Naive thymus-derived CD4-positive, alpha-beta T cell (primary cell): Measurements from ENCODE around the gene ZKSCAN1. TPM values are rescaled to one million over a fixed set of nuclear protein-coding genes. Genes with fewer than 3 reads are reported as not detected.
A peak's percentile ranks its signal among the peaks of the same experiment; 100 is the strongest.

ENCODE experiments used
- ATAC-seq: fragments of 150-1000 bp; cut with Tn5 transposase; 2 replicates; pipeline ENCODE4 v1.10.0; 2021; ENCODE audit warnings: mild to moderate bottlenecking, moderate library complexity
- CTCF ChIA-PET: fragments of 350-600 bp; sonication (Branson Sonifier 250); formaldehyde crosslinking; loops from one replicate; lab custom pipeline; 2021; ENCODE audit warnings: antibody characterized with exemption; lab: Charles Lee
- POLR2A ChIA-PET: fragments of 350-600 bp; sonication (Branson Sonifier 250); formaldehyde crosslinking; loops from one replicate; lab custom pipeline; 2021; ENCODE audit warnings: antibody characterized with exemption, inconsistent platforms; lab: Charles Lee
- DNase-seq, 9 donors: peaks; one replicate each; pipeline versions ENCODE4 v3.0.0 to v3.0.0-alpha.2; 2020 to 2022; ENCODE audit warnings: mixed read lengths in 1 of 9
- H3K27ac ChIP-seq: one replicate; pipeline ENCODE4 v1.7.0; 2013; ENCODE audit warnings: mild to moderate bottlenecking, low read depth, low read length, moderate library complexity
- H3K27me3 ChIP-seq, 2 donors: one replicate each; pipeline ENCODE4 v1.7.0; 2013; ENCODE audit warnings: low read length in 2 of 2, mild to moderate bottlenecking in 2 of 2, moderate library complexity in 2 of 2; ENCODE audit not compliant: control insufficient read depth in 2 of 2, insufficient read depth in 2 of 2
- H3K36me3 ChIP-seq, 3 experiments: 1 replicate in 2 of 3; 2 replicates in 1 of 3; pipeline ENCODE4 v1.7.0; 2013; ENCODE audit warnings: low read length in 3 of 3, mild to moderate bottlenecking in 3 of 3, moderate library complexity in 1 of 3; ENCODE audit not compliant: insufficient read depth in 3 of 3, control insufficient read depth in 2 of 3
- H3K4me1 ChIP-seq, 2 donors: one replicate each; pipeline ENCODE4 v1.7.0; 2013; ENCODE audit warnings: low read length in 2 of 2, mild to moderate bottlenecking in 2 of 2, moderate library complexity in 1 of 2; ENCODE audit not compliant: control insufficient read depth in 2 of 2, insufficient read depth in 2 of 2
- H3K4me3 ChIP-seq: 2 replicates; pipeline ENCODE4 v1.7.0; 2013; ENCODE audit warnings: mild to moderate bottlenecking, low read length
- H3K9me3 ChIP-seq, 3 experiments: 1 replicate in 2 of 3; 2 replicates in 1 of 3; pipeline ENCODE4 v1.7.0; 2013; ENCODE audit warnings: low read length in 3 of 3; ENCODE audit not compliant: control insufficient read depth in 2 of 3
- H3K27ac Mint-ChIP-seq, 9 donors: one replicate each; pipeline ENCODE4 v1.8.0; 2020 to 2022; ENCODE audit warnings: mixed read lengths in 9 of 9, mild to moderate bottlenecking in 8 of 9, moderate library complexity in 5 of 9, inconsistent platforms in 2 of 9
- H3K27me3 Mint-ChIP-seq, 5 donors: one replicate each; pipeline ENCODE4 v1.8.0; 2021 to 2022; ENCODE audit warnings: mixed read lengths in 5 of 5, mild to moderate bottlenecking in 1 of 5
- H3K36me3 Mint-ChIP-seq, 5 donors: one replicate each; pipeline ENCODE4 v1.8.0; 2020 to 2022; ENCODE audit warnings: mixed read lengths in 5 of 5, mild to moderate bottlenecking in 3 of 5, inconsistent platforms in 1 of 5
- H3K4me1 Mint-ChIP-seq, 7 donors: one replicate each; pipeline ENCODE4 v1.8.0; 2020 to 2022; ENCODE audit warnings: mixed read lengths in 7 of 7, mild to moderate bottlenecking in 3 of 7, inconsistent platforms in 1 of 7
- H3K4me3 Mint-ChIP-seq, 10 donors: one replicate each; pipeline ENCODE4 v1.8.0; 2020 to 2022; ENCODE audit warnings: mild to moderate bottlenecking in 10 of 10, mixed read lengths in 10 of 10, moderate library complexity in 6 of 10, inconsistent platforms in 2 of 10
- H3K9me3 Mint-ChIP-seq, 11 donors: one replicate each; pipeline ENCODE4 v1.8.0; 2020 to 2022; ENCODE audit warnings: mixed read lengths in 11 of 11, mild to moderate bottlenecking in 4 of 11, inconsistent platforms in 1 of 11, moderate library complexity in 1 of 11
- intact Hi-C, 2 donors: fragments of 100-400 bp; cut with micrococcal nuclease; formaldehyde crosslinking; loops; one replicate each; pipeline ENCODE4 v1.15.1; 2023
- polyA plus RNA-seq, 2 donors: library from polyadenylated mRNA; unstranded; fragments of 300-500 nt; fragmentation: Illumina TruSeq; gene quantifications; one replicate each; pipeline ENCODE4 v1.2.3, GENCODE V29; 2021
- total RNA-seq, 6 experiments: library from RNA in 5 of 6; stranded (reverse) in 5 of 6; gene quantifications; 1 replicate in 5 of 6; 2 replicates in 1 of 6; pipeline ENCODE4 v1.2.3 and lab custom pipeline; 2021 to 2026

The ZKSCAN1 gene
- total and polyA plus RNA-seq, 7 experiments from 2014 or later = 47.0 to 103 (median 57.5) TPM

DNA sequence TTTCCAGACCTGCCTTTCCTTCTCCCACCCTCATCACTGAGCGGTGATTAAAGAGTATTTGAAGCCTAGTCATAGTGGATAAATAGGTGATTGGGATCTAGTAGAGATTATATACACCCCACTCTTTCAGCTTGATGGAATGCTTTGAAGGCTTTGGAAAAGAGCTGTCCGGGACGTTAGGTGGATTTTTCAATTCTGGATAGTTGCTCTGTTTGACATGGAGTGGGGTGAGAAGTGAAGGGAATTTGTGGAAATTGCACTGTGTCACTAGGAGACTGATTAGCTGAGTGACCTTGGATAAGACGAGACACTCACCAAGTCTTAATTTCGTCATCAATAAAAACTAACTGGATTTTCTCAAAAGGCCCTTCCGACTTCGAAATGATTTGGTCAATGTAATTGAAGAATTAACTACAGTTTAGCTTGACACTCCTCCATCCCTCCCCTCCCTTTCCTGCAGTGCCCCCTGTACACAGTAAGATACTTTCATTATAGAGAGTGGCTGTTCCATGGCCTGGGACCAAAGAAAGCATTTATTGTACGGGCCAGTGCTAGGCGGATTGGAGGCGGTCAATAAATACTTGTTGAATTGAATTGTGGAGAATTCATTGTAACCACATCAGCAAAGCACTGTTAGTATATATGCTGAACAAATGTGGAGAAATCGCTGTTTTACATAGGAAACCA, 962 bp downstream of the ZKSCAN1 start:
- H3K9me3 ChIP-seq = no peaks in the 10 kb centered on the region
- peaks cover 0 to 4% (median 0%) of the 10 kb centered on the region in 5 donors for H3K36me3 Mint-ChIP-seq
- H3K9me3 Mint-ChIP-seq = peaks cover 0 to 3% (median 0%) of the 10 kb centered on the region in 11 donors
- peaks cover 0 to 11% (median 0%) of the 10 kb centered on the region in 3 experiments for H3K36me3 ChIP-seq
- ATAC-seq (no peak), DNase-seq (no peak)
- H3K27ac Mint-ChIP-seq = peak overlapping the region; percentile 91 to 98 (median 97)
- H3K4me1 Mint-ChIP-seq = peaks cover 23 to 62% (median 49%) of the 10 kb centered on the region in 7 donors
- H3K4me1 ChIP-seq = peaks cover 19 to 22% of the 10 kb centered on the region in 2 donors
- peak overlapping the region; percentile 92 to 98 (median 96) for H3K4me3 Mint-ChIP-seq
- intact Hi-C loops = loop anchor here in 1 of 2 donors (10.0 kb wide), 1 partner anchor 872 kb away; the partner anchor contains the start of gene SMURF1
- H3K4me3 ChIP-seq = peak overlapping the region; percentile 51
- POLR2A ChIA-PET = interaction anchor here (0.8 to 5.1 kb wide), 11 partner anchors 9 to 104 kb away, joined by 3 to 42 read pairs (median 5); partner anchors contain the start of genes GJC3, TRIM4 and ZSCAN21
- H3K27ac ChIP-seq = peak overlapping the region; percentile 98
- no peaks in the 10 kb centered on the region for H3K27me3 Mint-ChIP-seq
- CTCF ChIA-PET = interaction anchor here (1.7 kb wide), 1 partner anchor 26 kb away, joined by 4 read pairs; no protein-coding TSS in a partner anchor
- H3K27me3 ChIP-seq = no peaks in the 10 kb centered on the region

DNA sequence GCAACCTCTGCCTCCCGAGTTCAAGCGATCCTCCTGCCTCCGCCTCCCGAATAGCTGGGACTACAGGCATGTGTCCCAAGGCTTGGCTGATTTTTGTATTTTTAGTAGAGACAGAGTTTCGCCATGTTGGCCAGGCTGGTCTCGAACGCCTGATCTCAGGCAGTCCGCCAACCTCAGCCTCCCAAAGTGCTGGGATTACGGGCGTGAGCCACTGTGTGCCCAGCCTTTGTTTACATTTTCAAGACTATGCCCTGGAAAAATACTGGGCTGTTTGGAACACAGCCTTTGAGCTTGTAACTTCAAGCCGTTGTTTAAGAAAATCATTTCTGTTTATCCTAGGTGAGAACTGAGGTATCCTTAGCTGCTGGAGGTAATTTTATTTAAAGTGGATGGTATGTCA, 1.9 kb downstream of the ZKSCAN1 start:
- peak overlapping the region in 8 of 10 donors; percentile 8 to 92 (median 28) for H3K4me3 Mint-ChIP-seq
- H3K27ac ChIP-seq = no peak overlapping the region
- DNase-seq = no peak
- CTCF ChIA-PET = interaction anchor here (1.7 kb wide), 1 partner anchor 27 kb away, joined by 4 read pairs; no protein-coding TSS in a partner anchor
- peaks cover 0 to 17% (median 0%) of the 10 kb centered on the region in 3 experiments for H3K36me3 ChIP-seq
- no peak overlapping the region for H3K4me3 ChIP-seq
- intact Hi-C loops = loop anchor here in 1 of 2 donors (10.0 kb wide), 1 partner anchor 872 kb away; the partner anchor contains the start of gene SMURF1
- H3K4me1 Mint-ChIP-seq = peaks cover 23 to 65% (median 53%) of the 10 kb centered on the region in 7 donors
- POLR2A ChIA-PET = interaction anchor here (0.5 to 5.1 kb wide), 7 partner anchors 8 to 602 kb away, joined by 3 to 42 read pairs (median 4); partner anchors contain the start of gene ZSCAN21
- H3K27ac Mint-ChIP-seq = peak overlapping the region in 4 of 9 donors; percentile 25 to 97 (median 42)
- H3K36me3 Mint-ChIP-seq = peaks cover 0 to 4% (median 0%) of the 10 kb centered on the region in 5 donors
- H3K27me3 Mint-ChIP-seq = no peaks in the 10 kb centered on the region
- peaks cover 0 to 3% (median 0%) of the 10 kb centered on the region in 11 donors for H3K9me3 Mint-ChIP-seq
- H3K27me3 ChIP-seq = no peaks in the 10 kb centered on the region
- peaks cover 19 to 22% of the 10 kb centered on the region in 2 donors for H3K4me1 ChIP-seq
- no peaks in the 10 kb centered on the region for H3K9me3 ChIP-seq
- no peak for ATAC-seq

DNA sequence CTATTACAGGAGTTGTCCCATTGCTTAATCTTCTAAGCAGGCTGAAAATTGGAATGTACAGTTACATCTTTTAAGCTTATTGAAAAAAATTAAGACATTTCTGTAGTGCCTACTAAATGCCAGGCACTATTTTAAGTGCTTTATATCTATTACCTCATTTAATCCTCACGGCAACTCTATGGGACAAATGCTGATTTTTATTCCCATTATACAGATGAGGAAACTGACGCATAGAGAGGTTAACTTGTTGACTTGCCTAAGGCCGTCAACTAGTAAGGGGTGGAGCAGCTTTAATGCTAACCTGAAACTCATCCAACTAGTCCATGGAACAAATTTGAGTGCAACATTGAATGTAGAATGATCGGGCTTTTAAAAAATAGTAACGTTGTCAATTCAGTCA, 2.5 kb downstream of the ZKSCAN1 start:
- peaks cover 0 to 20% (median 0%) of the 10 kb centered on the region in 3 experiments for H3K36me3 ChIP-seq
- no peak for DNase-seq
- no peak for ATAC-seq
- no peak overlapping the region for H3K27ac ChIP-seq
- Mint-ChIP-seq H3K36me3 (peaks cover 0 to 4% (median 2%) of the 10 kb centered on the region in 5 donors), H3K27me3 (no peaks in the 10 kb centered on the region), H3K27ac (peak overlapping the region in 3 of 9 donors; percentile 23 to 54 (median 25)), H3K4me1 (peaks cover 23 to 65% (median 55%) of the 10 kb centered on the region in 7 donors), H3K4me3 (peak overlapping the region in 5 of 10 donors; percentile 8 to 29 (median 27)), H3K9me3 (peaks cover 0 to 3% (median 0%) of the 10 kb centered on the region in 11 donors)
- intact Hi-C loops = loop anchor here in 1 of 2 donors (10.0 kb wide), 1 partner anchor 873 kb away; the partner anchor contains the start of gene SMURF1
- ChIA-PET CTCF (interaction anchor here (0.7 to 1.7 kb wide), 2 partner anchors 28 to 57 kb away, joined by 4 to 6 read pairs; no protein-coding TSS in a partner anchor), POLR2A (interaction anchor here (0.5 to 5.1 kb wide), 5 partner anchors 15 to 44 kb away, joined by 3 to 42 read pairs (median 4); partner anchors contain the start of gene ZSCAN21)
- H3K9me3 ChIP-seq = no peaks in the 10 kb centered on the region
- H3K4me3 ChIP-seq = no peak overlapping the region
- no peaks in the 10 kb centered on the region for H3K27me3 ChIP-seq
- peaks cover 19 to 22% of the 10 kb centered on the region in 2 donors for H3K4me1 ChIP-seq

DNA sequence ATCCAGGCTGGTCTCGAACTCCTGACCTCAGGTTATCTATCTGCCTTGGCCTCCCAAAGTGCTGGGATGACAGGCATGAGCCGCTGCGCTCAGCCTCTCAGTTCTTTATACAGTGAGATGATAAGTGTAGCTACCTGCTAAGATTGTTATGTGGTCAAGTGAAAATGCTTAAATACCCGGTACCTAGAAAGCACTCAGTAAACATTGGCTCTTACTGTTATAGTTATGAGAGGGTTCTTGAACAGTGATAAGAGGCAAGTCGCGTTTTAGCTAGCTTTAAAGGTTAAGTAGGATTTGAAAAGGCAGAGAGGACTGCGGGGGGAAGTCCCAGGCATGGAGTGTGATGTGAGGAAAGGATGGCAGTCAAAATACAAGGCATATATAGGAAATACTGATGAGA, 4.5 kb downstream of the ZKSCAN1 start:
- no peaks in the 10 kb centered on the region for H3K9me3 ChIP-seq
- no peak overlapping the region for H3K4me3 ChIP-seq
- peaks cover 18 to 20% of the 10 kb centered on the region in 2 donors for H3K4me1 ChIP-seq
- Mint-ChIP-seq H3K4me3 (no peak overlapping the region), H3K27ac (peak overlapping the region in 4 of 9 donors; percentile 0 to 77 (median 28)), H3K36me3 (peaks cover 4 to 18% (median 10%) of the 10 kb centered on the region in 5 donors), H3K27me3 (no peaks in the 10 kb centered on the region), H3K4me1 (peaks cover 17 to 62% (median 49%) of the 10 kb centered on the region in 7 donors), H3K9me3 (peaks cover 0 to 1% (median 0%) of the 10 kb centered on the region in 11 donors)
- H3K27me3 ChIP-seq = no peaks in the 10 kb centered on the region
- intact Hi-C loops = loop anchor here in 1 of 2 donors (10.0 kb wide), 1 partner anchor 875 kb away; the partner anchor contains the start of gene SMURF1
- H3K27ac ChIP-seq = no peak overlapping the region
- no peak for DNase-seq
- no peak for ATAC-seq
- peaks cover 9 to 38% (median 12%) of the 10 kb centered on the region in 3 experiments for H3K36me3 ChIP-seq
- CTCF ChIA-PET = interaction anchor here (1.7 kb wide), 1 partner anchor 30 kb away, joined by 4 read pairs; no protein-coding TSS in a partner anchor
- POLR2A ChIA-PET = interaction anchor here (1.5 to 1.8 kb wide), 2 partner anchors 24 to 50 kb away, joined by 3 to 4 read pairs; no protein-coding TSS in a partner anchor

DNA sequence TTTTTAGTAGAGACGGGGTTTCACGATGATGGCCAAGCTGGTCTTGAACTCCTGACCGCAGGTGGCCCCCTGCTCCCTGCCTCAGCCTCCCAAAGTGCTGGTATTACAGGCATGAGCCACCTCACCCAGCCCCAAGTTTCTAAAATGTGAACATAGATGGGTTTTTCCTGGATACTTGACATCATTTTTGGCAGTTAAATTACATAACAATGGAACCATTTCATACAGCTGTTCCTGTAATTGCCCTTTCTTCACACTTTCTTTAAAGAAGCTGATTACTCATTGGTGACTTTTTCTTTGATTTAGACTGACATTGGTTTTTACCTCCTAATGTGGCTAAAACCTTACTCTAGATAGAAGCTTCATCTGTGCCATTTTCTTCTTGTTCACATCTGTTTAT, 5.9 kb downstream of the ZKSCAN1 start:
- peaks cover 4 to 21% (median 10%) of the 10 kb centered on the region in 5 donors for H3K36me3 Mint-ChIP-seq
- no peak for DNase-seq
- Histone ChIP-seq H3K27me3 (no peaks in the 10 kb centered on the region), H3K36me3 (peaks cover 12 to 48% (median 16%) of the 10 kb centered on the region in 3 experiments), H3K27ac (no peak overlapping the region), H3K9me3 (no peaks in the 10 kb centered on the region), H3K4me3 (no peak overlapping the region), H3K4me1 (peaks cover 13 to 14% of the 10 kb centered on the region in 2 donors)
- no peak overlapping the region for H3K4me3 Mint-ChIP-seq
- peaks cover 13 to 52% (median 46%) of the 10 kb centered on the region in 7 donors for H3K4me1 Mint-ChIP-seq
- intact Hi-C loops = no loop called here
- CTCF ChIA-PET = interaction anchor here (1.3 to 1.7 kb wide), 2 partner anchors 31 to 110 kb away, joined by 4 to 6 read pairs; no protein-coding TSS in a partner anchor
- peaks cover 0 to 1% (median 0%) of the 10 kb centered on the region in 11 donors for H3K9me3 Mint-ChIP-seq
- no peaks in the 10 kb centered on the region for H3K27me3 Mint-ChIP-seq
- peak overlapping the region in 3 of 9 donors; percentile 21 to 59 (median 48) for H3K27ac Mint-ChIP-seq
- POLR2A ChIA-PET = interaction anchor here (0.7 to 1.8 kb wide), 4 partner anchors 28 to 104 kb away, joined by 3 to 8 read pairs (median 4); partner anchors contain the start of gene ZSCAN21
- ATAC-seq = no peak

DNA sequence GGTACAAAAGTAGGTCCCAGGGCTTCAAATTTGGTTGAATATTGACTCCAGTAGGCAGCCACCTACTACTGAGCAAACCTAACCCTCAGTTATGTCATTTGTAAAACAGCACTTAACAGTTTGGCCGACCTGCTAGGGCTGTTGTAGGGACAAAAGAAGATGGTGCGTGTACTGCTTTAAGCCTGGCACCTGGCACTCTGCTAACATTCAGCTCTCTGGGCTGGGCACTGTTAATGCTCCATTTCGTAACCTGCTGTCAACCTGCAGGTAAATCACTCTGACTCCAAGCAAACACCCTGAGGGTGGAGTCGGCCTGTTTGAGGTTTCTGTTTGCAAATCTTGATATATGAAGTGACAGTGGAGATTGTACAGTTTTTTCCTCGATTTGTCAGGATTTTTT, 7.2 kb downstream of the ZKSCAN1 start:
- H3K27ac Mint-ChIP-seq = no peak overlapping the region
- Histone ChIP-seq H3K36me3 (peaks cover 15 to 55% (median 16%) of the 10 kb centered on the region in 3 experiments), H3K9me3 (no peaks in the 10 kb centered on the region), H3K4me1 (peaks cover 2 to 5% of the 10 kb centered on the region in 2 donors), H3K27me3 (no peaks in the 10 kb centered on the region), H3K4me3 (no peak overlapping the region), H3K27ac (no peak overlapping the region)
- CTCF ChIA-PET = no interaction called here
- no peaks in the 10 kb centered on the region for H3K27me3 Mint-ChIP-seq
- H3K4me1 Mint-ChIP-seq = peaks cover 8 to 40% (median 33%) of the 10 kb centered on the region in 7 donors
- peaks cover 0 to 1% (median 0%) of the 10 kb centered on the region in 11 donors for H3K9me3 Mint-ChIP-seq
- no peak for DNase-seq
- no peak for ATAC-seq
- intact Hi-C loops = no loop called here
- POLR2A ChIA-PET = interaction anchor here (1.8 kb wide), 1 partner anchor 27 kb away, joined by 8 read pairs; the partner anchor contains the start of gene ZSCAN21
- H3K4me3 Mint-ChIP-seq = no peak overlapping the region
- peaks cover 4 to 21% (median 10%) of the 10 kb centered on the region in 5 donors for H3K36me3 Mint-ChIP-seq
